Skeletal muscle tissue (tissue), 4 donors: ENCODE data around the gene CYB5R3. TPM values are rescaled to one million over a fixed set of nuclear protein-coding genes. Genes with fewer than 3 reads are reported as not detected.

Source experiments
- H3K27ac ChIP-seq: one replicate; pipeline ENCODE4 v1.7.0; 2013; ENCODE audit warnings: mild to moderate bottlenecking, low read depth, low read length, inconsistent platforms
- H3K27me3 ChIP-seq, 3 donors: one replicate each; pipeline ENCODE4 v1.7.0; 2013; ENCODE audit warnings: low read length in 3 of 3; ENCODE audit not compliant: control insufficient read depth in 3 of 3, insufficient read depth in 3 of 3
- H3K36me3 ChIP-seq, 3 donors: one replicate each; pipeline ENCODE4 v1.7.0; 2013; ENCODE audit warnings: low read length in 3 of 3; ENCODE audit not compliant: control insufficient read depth in 3 of 3, insufficient read depth in 3 of 3
- H3K4me1 ChIP-seq, 3 donors: one replicate each; pipeline ENCODE4 v1.7.0; 2013; ENCODE audit warnings: low read length in 3 of 3, mild to moderate bottlenecking in 3 of 3; ENCODE audit not compliant: control insufficient read depth in 3 of 3, insufficient read depth in 3 of 3
- H3K4me3 ChIP-seq, 3 donors: one replicate each; pipeline ENCODE4 v1.7.0; 2013; ENCODE audit warnings: low read length in 3 of 3
- H3K9ac ChIP-seq, 3 donors: one replicate each; pipeline ENCODE4 v1.7.0; 2013; ENCODE audit warnings: low read length in 3 of 3, mild to moderate bottlenecking in 3 of 3, moderate library complexity in 2 of 3, low read depth in 1 of 3
- H3K9me3 ChIP-seq, 3 donors: one replicate each; pipeline ENCODE4 v1.7.0; 2013; ENCODE audit warnings: low read length in 3 of 3; ENCODE audit not compliant: control insufficient read depth in 3 of 3
- total RNA-seq: library from RNA; depleted of rRNA; stranded (reverse); fragments of >200 nt; gene quantifications from one replicate; pipeline ENCODE4 v1.2.3, GENCODE V29; 2014
- donor health status: Osteomylitis.

The CYB5R3 gene
- total RNA-seq, 1 donor from 2014 or later = 28.7 TPM

DNA sequence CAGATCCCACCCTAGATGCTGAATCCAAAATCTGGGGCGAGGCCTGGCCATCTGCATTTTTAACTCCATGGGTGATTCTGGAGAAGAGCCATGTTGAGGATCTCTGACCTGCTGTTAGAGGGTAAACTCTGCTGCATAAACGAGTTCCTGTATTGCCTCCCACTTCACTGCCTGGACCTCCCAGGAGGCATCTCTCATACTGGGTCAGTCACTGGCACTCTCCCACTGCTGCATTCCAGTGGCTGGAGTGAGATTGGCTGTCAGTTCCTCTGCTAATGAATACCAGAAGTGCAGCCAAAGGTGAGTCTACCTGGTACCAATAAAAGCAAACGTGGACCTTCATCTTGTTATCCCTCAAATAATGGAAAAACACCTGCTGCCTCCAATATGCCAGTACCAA lies 44.8 kb downstream of the CYB5R3 start:
- Histone ChIP-seq H3K36me3 (peaks cover 23 to 43% (median 28%) of the 10 kb centered on the region in 3 donors), H3K27me3 (no peaks in the 10 kb centered on the region), H3K4me3 (no peak overlapping the region), H3K9ac (no peak overlapping the region), H3K9me3 (no peaks in the 10 kb centered on the region), H3K4me1 (peaks cover 18 to 34% (median 21%) of the 10 kb centered on the region in 3 donors), H3K27ac (no peak overlapping the region)

DNA sequence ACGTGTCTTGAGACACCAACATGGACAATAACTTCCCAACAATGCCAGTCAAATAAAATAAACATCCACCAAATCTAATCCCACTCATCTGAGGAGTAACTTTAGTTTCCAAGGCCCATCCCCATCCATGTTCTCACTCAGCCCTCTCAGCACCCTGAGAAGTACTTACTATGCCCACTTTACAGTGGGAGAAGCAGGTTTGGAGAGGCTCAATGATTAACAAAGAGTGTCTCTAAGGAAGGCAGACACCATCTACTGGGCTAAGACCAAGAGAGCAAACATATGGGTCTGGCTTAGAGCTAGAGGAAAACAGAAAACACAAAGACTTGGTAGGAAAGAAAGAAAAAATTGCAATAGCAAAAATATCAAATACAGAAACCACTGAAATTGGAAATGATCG lies 45.8 kb downstream of the CYB5R3 start:
- Histone ChIP-seq H3K27me3 (no peaks in the 10 kb centered on the region), H3K27ac (no peak overlapping the region), H3K4me1 (peaks cover 9 to 24% (median 11%) of the 10 kb centered on the region in 3 donors), H3K9ac (no peak overlapping the region), H3K9me3 (no peaks in the 10 kb centered on the region), H3K36me3 (peaks cover 29 to 49% (median 38%) of the 10 kb centered on the region in 3 donors), H3K4me3 (no peak overlapping the region)

DNA sequence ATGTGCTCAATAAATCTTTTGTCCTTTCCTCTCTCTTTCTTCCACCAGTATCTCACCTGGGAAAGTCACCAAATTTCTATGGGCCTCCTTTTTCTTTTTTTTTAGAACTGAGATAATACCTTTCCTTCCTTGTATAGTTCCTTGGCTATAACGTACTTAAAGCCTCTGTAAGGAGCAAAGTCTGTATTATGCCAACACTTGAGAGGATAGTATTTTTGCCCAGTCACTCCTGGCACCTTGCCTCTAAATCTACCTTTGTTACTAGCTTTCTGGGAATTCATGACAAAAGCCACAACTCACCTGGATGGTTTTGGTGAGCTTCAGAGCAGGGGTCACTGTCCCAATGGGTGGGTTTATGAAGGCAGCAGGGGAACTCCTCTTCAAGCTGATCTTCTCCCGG lies 46.7 kb downstream of the CYB5R3 start:
- Histone ChIP-seq H3K9me3 (no peaks in the 10 kb centered on the region), H3K27me3 (no peaks in the 10 kb centered on the region), H3K4me1 (peaks cover 8 to 24% (median 10%) of the 10 kb centered on the region in 3 donors), H3K27ac (peak overlapping the region; percentile 11), H3K9ac (no peak overlapping the region), H3K36me3 (peaks cover 29 to 51% (median 39%) of the 10 kb centered on the region in 3 donors), H3K4me3 (no peak overlapping the region)

DNA sequence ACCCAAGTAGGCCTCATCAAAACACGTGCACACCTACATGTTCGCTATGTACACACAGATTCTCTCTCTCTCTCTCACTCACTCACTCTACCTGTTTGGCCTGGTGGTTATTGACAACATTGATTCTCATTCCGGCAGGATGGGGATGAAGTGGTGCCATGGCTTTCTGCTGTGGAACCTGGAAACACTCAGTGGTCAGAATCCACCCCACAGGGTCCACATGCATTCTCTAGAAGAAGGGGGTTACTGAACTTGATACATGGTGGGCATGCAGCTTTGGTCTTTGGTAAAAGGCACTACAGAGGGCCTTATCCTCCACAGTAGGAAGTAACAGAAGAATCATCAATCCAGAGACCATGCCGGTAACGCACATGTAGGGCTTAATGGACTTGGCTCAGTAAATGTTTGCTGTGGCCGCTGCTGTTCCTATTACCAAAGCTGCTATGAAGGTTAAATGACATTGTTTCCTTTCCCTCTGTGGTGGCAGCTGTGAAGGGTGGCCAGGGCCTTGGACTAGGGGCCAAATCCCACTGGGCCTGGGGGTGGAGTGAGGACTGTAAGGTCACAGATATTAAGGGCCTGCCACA lies 47.2 kb downstream of the CYB5R3 start:
- no peak overlapping the region for H3K9ac ChIP-seq
- peak overlapping the region; percentile 11 for H3K27ac ChIP-seq
- H3K4me3 ChIP-seq = no peak overlapping the region
- no peaks in the 10 kb centered on the region for H3K9me3 ChIP-seq
- H3K4me1 ChIP-seq = peaks cover 8 to 24% (median 10%) of the 10 kb centered on the region in 3 donors
- peaks cover 34 to 56% (median 44%) of the 10 kb centered on the region in 3 donors for H3K36me3 ChIP-seq
- H3K27me3 ChIP-seq = no peaks in the 10 kb centered on the region

DNA sequence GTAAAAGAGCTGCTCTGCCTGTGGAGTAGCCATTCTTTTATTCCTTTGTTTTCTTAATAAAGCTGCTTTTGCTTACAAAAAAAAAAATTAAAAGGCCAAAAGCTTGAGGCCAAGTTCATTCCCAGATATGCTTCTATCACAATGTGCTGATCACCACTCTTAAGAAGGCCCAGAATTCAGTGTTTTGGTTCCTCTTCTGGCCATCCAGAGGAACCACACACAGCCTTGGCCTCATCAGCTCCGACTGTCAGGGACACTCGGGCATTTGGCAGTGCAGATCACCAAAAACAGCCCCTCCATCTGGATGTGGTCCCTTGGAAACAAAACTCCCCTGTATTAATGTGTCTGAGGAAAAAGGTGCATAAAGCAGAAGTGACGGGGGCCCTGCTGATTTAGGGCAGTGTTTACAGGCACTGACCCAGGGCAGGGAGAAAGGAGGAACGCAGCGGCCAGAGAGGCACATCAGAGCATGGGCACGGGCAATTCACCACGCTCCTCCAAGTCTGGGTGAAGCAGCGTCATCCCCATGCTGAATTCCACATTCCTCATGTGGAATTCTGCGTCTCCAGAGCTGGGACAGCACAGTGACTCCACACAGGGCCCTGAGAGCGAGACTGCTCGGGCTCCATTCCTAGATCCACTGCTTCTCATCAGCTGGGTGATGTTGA lies 52.2 kb downstream of the CYB5R3 start:
- no peaks in the 10 kb centered on the region for H3K27me3 ChIP-seq
- H3K27ac ChIP-seq = no peak overlapping the region
- no peaks in the 10 kb centered on the region for H3K9me3 ChIP-seq
- no peak overlapping the region for H3K4me3 ChIP-seq
- H3K9ac ChIP-seq = peak overlapping the region in 1 of 3 donors; percentile 3
- peaks cover 2 to 7% (median 5%) of the 10 kb centered on the region in 3 donors for H3K4me1 ChIP-seq
- H3K36me3 ChIP-seq = peaks cover 57 to 80% (median 73%) of the 10 kb centered on the region in 3 donors

DNA sequence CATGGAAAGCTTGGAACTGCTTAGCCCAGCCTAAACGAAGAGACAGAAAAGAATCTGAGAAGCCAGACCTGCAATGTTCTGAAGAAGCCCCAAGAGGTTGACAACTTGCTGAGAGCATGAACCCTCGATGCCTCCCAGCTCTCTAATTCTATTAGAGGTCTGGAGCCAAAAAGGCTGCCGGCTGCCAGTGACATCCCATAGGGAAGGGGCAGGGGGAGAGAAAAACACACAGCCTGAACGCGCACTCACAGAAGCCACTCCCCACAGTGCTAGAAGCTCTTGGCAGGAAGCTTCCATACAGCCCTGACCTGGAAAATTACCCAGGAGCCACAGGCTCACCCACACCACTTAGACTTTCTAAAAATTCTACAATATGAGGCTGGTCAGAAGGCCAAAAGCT lies 52.9 kb downstream of the CYB5R3 start:
- Histone ChIP-seq H3K4me3 (no peak overlapping the region), H3K36me3 (peaks cover 59 to 81% (median 76%) of the 10 kb centered on the region in 3 donors), H3K4me1 (peaks cover 0 to 5% (median 4%) of the 10 kb centered on the region in 3 donors), H3K9ac (no peak overlapping the region), H3K9me3 (no peaks in the 10 kb centered on the region), H3K27me3 (no peaks in the 10 kb centered on the region), H3K27ac (no peak overlapping the region)

DNA sequence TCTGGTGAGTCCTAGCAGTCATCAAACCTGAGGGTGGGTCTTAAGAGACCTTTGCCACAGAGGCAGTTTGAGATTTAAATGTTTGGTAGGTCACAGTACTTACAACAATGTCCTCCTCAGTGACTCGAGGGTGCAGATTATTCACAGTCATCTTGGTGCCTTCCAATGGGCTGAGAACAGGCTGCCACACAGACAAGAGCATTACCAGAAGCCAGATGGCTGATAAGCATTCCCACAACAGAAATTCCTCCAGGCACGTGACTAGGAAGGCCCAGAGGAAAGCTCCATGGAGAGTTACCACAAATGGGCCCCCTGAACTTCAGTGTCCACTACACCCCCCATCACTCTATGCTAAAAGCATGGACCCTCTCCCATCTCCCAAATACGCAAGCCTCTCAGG lies 53.8 kb downstream of the CYB5R3 start:
- H3K9ac ChIP-seq = peak overlapping the region in 1 of 3 donors; percentile 11
- H3K4me1 ChIP-seq = peaks cover 0 to 5% (median 4%) of the 10 kb centered on the region in 3 donors
- H3K36me3 ChIP-seq = peaks cover 60 to 82% (median 75%) of the 10 kb centered on the region in 3 donors
- no peaks in the 10 kb centered on the region for H3K27me3 ChIP-seq
- no peak overlapping the region for H3K4me3 ChIP-seq
- no peaks in the 10 kb centered on the region for H3K9me3 ChIP-seq
- H3K27ac ChIP-seq = no peak overlapping the region

DNA sequence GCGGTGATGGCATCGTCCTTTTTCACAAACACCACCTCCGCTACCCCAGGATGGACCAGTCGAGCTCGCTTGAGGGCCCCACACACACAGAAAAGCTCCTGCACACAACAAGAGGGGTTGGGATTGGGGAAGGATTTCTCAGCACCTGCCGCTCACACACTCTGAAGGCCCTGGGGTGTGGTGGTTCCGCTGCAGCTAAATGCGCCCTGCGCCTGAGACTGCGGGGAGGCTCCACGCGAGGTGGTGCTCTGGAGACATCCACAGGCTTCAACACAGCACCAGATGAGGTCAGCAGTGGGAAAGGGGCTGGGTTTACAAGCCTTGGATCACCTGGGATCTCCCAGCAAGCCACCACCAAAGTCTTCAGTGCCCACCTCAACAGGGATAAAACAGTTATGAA lies 57.2 kb downstream of the CYB5R3 start:
- H3K27ac ChIP-seq = no peak overlapping the region

DNA sequence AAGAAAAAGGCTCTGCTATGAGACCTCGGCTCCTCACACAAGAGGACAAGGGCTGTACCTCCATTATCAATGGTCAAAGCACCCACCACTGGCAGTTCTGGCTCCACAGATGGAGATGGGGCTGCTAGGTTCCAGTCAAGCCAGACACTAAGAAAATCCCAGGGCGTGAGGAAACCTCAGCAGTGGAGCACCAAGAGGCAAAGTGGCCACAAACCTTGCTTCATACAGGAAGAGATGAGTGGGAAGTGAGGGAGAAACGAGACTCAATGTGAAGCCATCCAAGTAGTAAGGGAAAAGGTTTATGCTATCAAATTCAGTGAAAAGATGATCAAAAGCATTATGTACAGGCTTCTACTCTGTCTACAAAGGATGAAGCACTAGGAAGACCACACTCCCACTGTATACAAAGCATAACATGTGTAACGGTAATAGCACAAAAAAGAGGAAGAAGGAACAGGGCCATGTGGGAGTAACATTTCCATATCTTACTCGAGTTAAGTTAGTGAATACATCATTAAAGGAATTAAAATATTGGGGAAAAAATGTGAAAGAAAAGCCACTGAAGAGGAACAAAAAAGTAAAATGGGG lies 61.5 kb downstream of the CYB5R3 start:
- Histone ChIP-seq H3K4me1 (no peaks in the 10 kb centered on the region), H3K36me3 (peaks cover 65 to 70% (median 69%) of the 10 kb centered on the region in 3 donors), H3K27ac (no peak overlapping the region), H3K9me3 (no peaks in the 10 kb centered on the region), H3K27me3 (no peaks in the 10 kb centered on the region), H3K4me3 (no peak overlapping the region), H3K9ac (no peak overlapping the region)

More for the DNA sequence above, 57.2 kb downstream of the CYB5R3 start:
- peaks cover 0 to 5% (median 4%) of the 10 kb centered on the region in 3 donors for H3K4me1 ChIP-seq
- no peak overlapping the region for H3K4me3 ChIP-seq
- no peak overlapping the region for H3K9ac ChIP-seq
- H3K36me3 ChIP-seq = peaks cover 56 to 72% (median 69%) of the 10 kb centered on the region in 3 donors
- H3K9me3 ChIP-seq = no peaks in the 10 kb centered on the region
- H3K27me3 ChIP-seq = no peaks in the 10 kb centered on the region

DNA sequence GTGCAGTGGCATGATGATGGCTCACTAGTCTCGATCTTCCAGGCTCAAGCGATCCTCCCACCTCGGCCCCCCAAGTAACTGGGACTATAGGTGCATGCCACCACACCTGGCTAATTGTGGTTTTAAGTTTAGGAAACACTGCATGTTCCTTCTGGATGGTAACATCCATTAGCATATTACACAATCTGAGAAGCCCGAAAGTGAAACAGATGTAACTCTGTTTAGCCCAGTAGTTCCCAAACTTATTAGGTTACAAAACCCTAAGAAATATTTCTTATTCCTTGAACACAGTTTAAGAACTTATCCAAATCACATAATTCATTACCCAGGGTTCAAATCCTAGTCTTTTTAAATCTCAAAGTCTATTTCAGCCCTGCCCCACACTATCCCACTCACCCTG lies 62.8 kb downstream of the CYB5R3 start:
- Histone ChIP-seq H3K27ac (no peak overlapping the region), H3K27me3 (no peaks in the 10 kb centered on the region), H3K9ac (no peak overlapping the region), H3K36me3 (peaks cover 56 to 57% (median 57%) of the 10 kb centered on the region in 3 donors), H3K4me3 (no peak overlapping the region), H3K9me3 (no peaks in the 10 kb centered on the region), H3K4me1 (peaks cover 0 to 6% (median 4%) of the 10 kb centered on the region in 3 donors)
